ENCODE results near the gene LGI1.

The LGI1 gene

GRCh38 chr10:93718937-93719725, 38.6 kb upstream of the LGI1 start:
- no peak for DNase-seq (ENCODE audit: low read depth)
- no peak overlapping the region for H3K4me3 ChIP-seq (ENCODE audit: control insufficient read depth, low read depth, low read length)
- no peak for TF ChIP-seq CTCF (conservative IDR thresholded peaks at IDR 0.05; ENCODE audit: control insufficient read depth, insufficient read depth, low read depth, low read length)

- no peak overlapping the region for H3K4me3 ChIP-seq (ENCODE audit: control insufficient read depth, low read depth, low read length)
- TF ChIP-seq CTCF (conservative IDR thresholded peaks at IDR 0.05; ENCODE audit: control insufficient read depth, insufficient read depth, low read depth, low read length) = no peak
- DNase-seq (ENCODE audit: low read depth) = no peak
These were observed 37.8 kb upstream of the LGI1 start for GRCh38 chr10:93719901-93720300.

GRCh38 chr10:93722550-93722949, 35.2 kb upstream of the LGI1 start:
- H3K4me3 ChIP-seq (ENCODE audit: control insufficient read depth, low read depth, low read length) = no peak overlapping the region
- DNase-seq (ENCODE audit: low read depth) = no peak
- no peak for TF ChIP-seq CTCF (conservative IDR thresholded peaks at IDR 0.05; ENCODE audit: control insufficient read depth, insufficient read depth, low read depth, low read length)

- TF ChIP-seq CTCF (conservative IDR thresholded peaks at IDR 0.05; ENCODE audit: control insufficient read depth, insufficient read depth, low read depth, low read length) = no peak
- H3K4me3 ChIP-seq (ENCODE audit: control insufficient read depth, low read depth, low read length) = no peak overlapping the region
- DNase-seq (ENCODE audit: low read depth) = no peak
These were observed 34.6 kb upstream of the LGI1 start for GRCh38 chr10:93723153-93723552.

- no peak overlapping the region for H3K4me3 ChIP-seq (ENCODE audit: control insufficient read depth, low read depth, low read length)
- no peak for TF ChIP-seq CTCF (conservative IDR thresholded peaks at IDR 0.05; ENCODE audit: control insufficient read depth, insufficient read depth, low read depth, low read length)
These were observed 31.7 kb upstream of the LGI1 start for GRCh38 chr10:93726024-93726423.

GRCh38 chr10:93741367-93741766, 16.4 kb upstream of the LGI1 start:
- DNase-seq (ENCODE audit: low read depth) = no peak
- no peak overlapping the region for H3K4me3 ChIP-seq (ENCODE audit: control insufficient read depth, low read depth, low read length)

More at GRCh38 chr10:93726024-93726423, 31.7 kb upstream of the LGI1 start:
- no peak for DNase-seq (ENCODE audit: low read depth)

More at GRCh38 chr10:93741367-93741766, 16.4 kb upstream of the LGI1 start:
- TF ChIP-seq CTCF (conservative IDR thresholded peaks at IDR 0.05; ENCODE audit: control insufficient read depth, insufficient read depth, low read depth, low read length) = no peak

Data from fibroblast of mammary gland (primary cell).